Stimulated activated naive CD8-positive, alpha-beta T cell treated with anti-CD3 and anti-CD28 coated beads, Interleukin-15, amount 100 ng/mL, for 72 hours (primary cell): Measurements from ENCODE around the gene ATG4B.

ENCODE experiments used
- ATAC-seq: fragments of 150-1000 bp; cut with Tn5 transposase; 2 replicates; pipeline ENCODE4 v1.10.0; 2021; ENCODE audit warnings: mild to moderate bottlenecking, moderate library complexity
- DNase-seq, 2 donors: peaks; one replicate each; pipeline ENCODE4 v3.0.0; 2021 to 2022
- H3K27ac Mint-ChIP-seq, 2 donors: one replicate each; pipeline ENCODE4 v1.8.0; 2022; ENCODE audit warnings: mild to moderate bottlenecking in 2 of 2, mixed read lengths in 2 of 2, moderate library complexity in 2 of 2
- H3K27me3 Mint-ChIP-seq: one replicate; pipeline ENCODE4 v1.8.0; 2022; ENCODE audit warnings: mixed read lengths
- H3K4me1 Mint-ChIP-seq: one replicate; pipeline ENCODE4 v1.8.0; 2022; ENCODE audit warnings: mild to moderate bottlenecking, mixed read lengths
- H3K4me3 Mint-ChIP-seq, 2 donors: one replicate each; pipeline ENCODE4 v1.8.0; 2022; ENCODE audit warnings: mild to moderate bottlenecking in 2 of 2, mixed read lengths in 2 of 2, moderate library complexity in 1 of 2
- H3K9me3 Mint-ChIP-seq, 2 donors: one replicate each; pipeline ENCODE4 v1.8.0; 2022; ENCODE audit warnings: mixed read lengths in 2 of 2

ATG4B gene

GRCh38 chr2:241703032-241703604 lies 65.6 kb downstream of the ATG4B start:
- no peak for ATAC-seq

DNA sequence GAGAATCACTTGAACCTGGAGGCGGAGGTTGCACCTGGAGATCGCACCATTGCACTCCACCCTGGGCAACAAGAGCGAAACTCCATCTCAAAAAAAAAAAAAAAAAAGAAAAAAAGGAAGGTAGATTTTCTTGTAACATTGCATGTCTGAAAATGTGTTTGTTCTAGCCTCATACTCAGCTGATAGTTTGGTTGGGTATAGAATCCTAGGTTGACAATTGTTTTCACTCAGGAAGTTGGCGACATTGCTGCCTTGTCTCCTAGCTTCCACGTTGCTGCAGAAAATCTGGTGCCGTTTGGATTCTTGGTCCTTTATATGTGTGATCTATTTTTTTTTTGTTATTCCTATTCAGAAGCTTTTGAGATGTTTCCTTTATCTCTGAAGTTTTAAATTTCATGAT lies 69.0 kb downstream of the ATG4B start:
- H3K4me1 Mint-ChIP-seq, result peaks cover 25% of the 10 kb centered on the region
- no peaks in the 10 kb centered on the region for H3K27me3 Mint-ChIP-seq
- ATAC-seq (no peak), DNase-seq (no peak)
- no peak overlapping the region for H3K4me3 Mint-ChIP-seq
- no peak overlapping the region for H3K27ac Mint-ChIP-seq
- H3K9me3 Mint-ChIP-seq, result peaks cover 5 to 7% of the 10 kb centered on the region in 2 donors

More at GRCh38 chr2:241703032-241703604, 65.6 kb downstream of the ATG4B start:
- peaks cover 46% of the 10 kb centered on the region for H3K4me1 Mint-ChIP-seq
- peak overlapping the region; percentile 55 to 96 for H3K27ac Mint-ChIP-seq
- no peak for DNase-seq
- no peaks in the 10 kb centered on the region for H3K27me3 Mint-ChIP-seq
- H3K9me3 Mint-ChIP-seq, result peaks cover 5 to 7% of the 10 kb centered on the region in 2 donors
- H3K4me3 Mint-ChIP-seq, result peak overlapping the region; percentile 88 to 97

DNA sequence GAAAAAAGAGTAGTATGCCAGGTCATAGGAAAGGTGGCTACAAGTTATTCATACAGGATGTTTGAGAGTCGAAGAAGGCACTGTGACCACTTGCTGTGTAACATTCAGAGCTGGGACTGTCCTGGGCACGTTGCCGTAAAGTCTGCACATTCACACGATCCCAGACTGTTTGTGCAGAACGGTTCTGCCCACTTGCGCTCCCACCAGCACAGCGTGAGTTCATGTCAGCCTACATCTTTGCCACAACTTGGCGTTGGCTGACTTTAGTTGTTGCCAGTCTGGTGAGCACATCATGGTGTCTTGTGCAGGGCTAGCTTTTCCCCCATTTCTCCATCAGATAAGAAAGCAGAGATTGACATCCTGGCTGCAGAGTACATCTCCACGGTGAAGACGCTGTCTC lies 71.4 kb downstream of the ATG4B start:
- Mint-ChIP-seq H3K9me3 (peaks cover 5 to 7% of the 10 kb centered on the region in 2 donors), H3K27me3 (no peaks in the 10 kb centered on the region), H3K4me1 (peaks cover 11% of the 10 kb centered on the region), H3K27ac (peak overlapping the region in 1 of 2 donors; percentile 70), H3K4me3 (no peak overlapping the region)
- DNase-seq (no peak), ATAC-seq (no peak)

DNA sequence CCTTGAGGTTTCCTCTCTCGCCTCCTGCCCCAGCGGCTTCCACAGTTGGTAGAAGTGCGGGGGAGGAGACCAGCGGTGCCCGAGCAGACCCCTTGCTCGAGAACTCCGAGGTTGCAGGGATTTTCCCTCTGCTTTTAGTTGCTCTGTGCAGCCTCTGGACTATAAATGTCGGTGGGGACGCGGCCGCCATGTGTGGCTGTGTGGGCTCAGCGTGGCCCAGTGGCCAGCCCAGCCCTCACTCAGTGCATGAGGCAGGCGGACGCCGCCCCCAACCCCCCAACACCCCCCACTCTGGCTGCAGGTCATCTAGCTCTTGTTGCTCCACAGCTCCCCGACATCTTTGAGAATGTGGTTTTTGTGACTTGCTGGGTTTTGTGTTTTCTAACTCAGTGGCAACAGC lies 81.6 kb downstream of the ATG4B start:
- no peak for ATAC-seq
- H3K27me3 Mint-ChIP-seq, result no peaks in the 10 kb centered on the region
- H3K9me3 Mint-ChIP-seq, result no peaks in the 10 kb centered on the region
- peak overlapping the region in 1 of 2 donors; percentile 34 for H3K27ac Mint-ChIP-seq
- H3K4me3 Mint-ChIP-seq, result no peak overlapping the region
- no peaks in the 10 kb centered on the region for H3K4me1 Mint-ChIP-seq
- no peak for DNase-seq

GRCh38 chr2:241720099-241720498 lies 82.6 kb downstream of the ATG4B start:
- Mint-ChIP-seq H3K9me3 (no peaks in the 10 kb centered on the region), H3K4me1 (no peaks in the 10 kb centered on the region), H3K27ac (no peak overlapping the region), H3K4me3 (no peak overlapping the region), H3K27me3 (no peaks in the 10 kb centered on the region)
- no peak for DNase-seq
- no peak for ATAC-seq

- Mint-ChIP-seq H3K27ac (no peak overlapping the region), H3K4me3 (no peak overlapping the region), H3K9me3 (no peaks in the 10 kb centered on the region), H3K4me1 (no peaks in the 10 kb centered on the region), H3K27me3 (no peaks in the 10 kb centered on the region)
- ATAC-seq (no peak), DNase-seq (no peak)
These were observed 83.1 kb downstream of the ATG4B start for GRCh38 chr2:241720560-241720959.

DNA sequence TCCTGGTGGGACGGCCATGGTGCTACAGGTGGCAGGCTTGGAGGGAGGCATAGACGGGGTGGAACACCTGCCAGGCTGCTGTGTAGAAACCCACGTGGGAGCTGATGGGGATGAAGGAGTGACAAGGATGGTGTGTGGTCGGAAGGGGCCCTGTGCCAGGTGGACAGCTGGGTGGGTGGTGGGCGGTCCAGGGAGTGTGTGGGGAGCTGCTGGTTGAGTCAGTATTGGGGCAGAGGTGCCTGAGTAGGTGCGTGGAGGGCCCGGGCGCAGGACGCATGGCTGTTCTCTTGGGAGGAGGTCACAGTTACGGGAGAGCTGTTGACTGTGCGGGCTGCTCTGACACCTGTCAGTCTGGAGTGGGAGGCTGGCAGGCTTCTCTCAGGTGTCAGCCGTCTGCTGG lies 84.4 kb downstream of the ATG4B start:
- H3K4me3 Mint-ChIP-seq, result no peak overlapping the region
- no peak for ATAC-seq
- no peaks in the 10 kb centered on the region for H3K9me3 Mint-ChIP-seq
- no peaks in the 10 kb centered on the region for H3K27me3 Mint-ChIP-seq
- H3K4me1 Mint-ChIP-seq, result no peaks in the 10 kb centered on the region
- DNase-seq, result no peak
- peak overlapping the region in 1 of 2 donors; percentile 87 for H3K27ac Mint-ChIP-seq

GRCh38 chr2:241722896-241723454 lies 85.5 kb downstream of the ATG4B start:
- H3K27me3 Mint-ChIP-seq, result no peaks in the 10 kb centered on the region
- H3K4me3 Mint-ChIP-seq, result no peak overlapping the region
- H3K9me3 Mint-ChIP-seq, result no peaks in the 10 kb centered on the region
- no peak for ATAC-seq
- H3K27ac Mint-ChIP-seq, result no peak overlapping the region
- no peak for DNase-seq
- H3K4me1 Mint-ChIP-seq, result no peaks in the 10 kb centered on the region
